HFF-Myc (cell line): Measurements from ENCODE around the gene CPVL.
"Not testable (repeated sequence)": the region's sequence is repeated elsewhere in the genome, so short reads cannot be mapped to it uniquely, and the experiment has no call there.

Source experiments
- DNase-seq: peaks from one replicate; pipeline ENCODE4 v3.0.0-alpha.2; 2011; ENCODE audit warnings: low read depth; ENCODE audit errors: extremely low read depth
- H3K4me3 ChIP-seq: replicated peaks from 2 replicates; pipeline ENCODE4 v1.5.1; 2011; ENCODE audit warnings: low read depth, mild to moderate bottlenecking, control low read depth, low read length
- TF ChIP-seq, protein P1 (sequence below): IDR thresholded peaks from 2 replicates; pipeline ENCODE4 v1.5.1; 2012; ENCODE audit warnings: mild to moderate bottlenecking, low read depth, low read length, control low read depth; ENCODE audit errors: missing control alignments

CPVL gene

DNA sequence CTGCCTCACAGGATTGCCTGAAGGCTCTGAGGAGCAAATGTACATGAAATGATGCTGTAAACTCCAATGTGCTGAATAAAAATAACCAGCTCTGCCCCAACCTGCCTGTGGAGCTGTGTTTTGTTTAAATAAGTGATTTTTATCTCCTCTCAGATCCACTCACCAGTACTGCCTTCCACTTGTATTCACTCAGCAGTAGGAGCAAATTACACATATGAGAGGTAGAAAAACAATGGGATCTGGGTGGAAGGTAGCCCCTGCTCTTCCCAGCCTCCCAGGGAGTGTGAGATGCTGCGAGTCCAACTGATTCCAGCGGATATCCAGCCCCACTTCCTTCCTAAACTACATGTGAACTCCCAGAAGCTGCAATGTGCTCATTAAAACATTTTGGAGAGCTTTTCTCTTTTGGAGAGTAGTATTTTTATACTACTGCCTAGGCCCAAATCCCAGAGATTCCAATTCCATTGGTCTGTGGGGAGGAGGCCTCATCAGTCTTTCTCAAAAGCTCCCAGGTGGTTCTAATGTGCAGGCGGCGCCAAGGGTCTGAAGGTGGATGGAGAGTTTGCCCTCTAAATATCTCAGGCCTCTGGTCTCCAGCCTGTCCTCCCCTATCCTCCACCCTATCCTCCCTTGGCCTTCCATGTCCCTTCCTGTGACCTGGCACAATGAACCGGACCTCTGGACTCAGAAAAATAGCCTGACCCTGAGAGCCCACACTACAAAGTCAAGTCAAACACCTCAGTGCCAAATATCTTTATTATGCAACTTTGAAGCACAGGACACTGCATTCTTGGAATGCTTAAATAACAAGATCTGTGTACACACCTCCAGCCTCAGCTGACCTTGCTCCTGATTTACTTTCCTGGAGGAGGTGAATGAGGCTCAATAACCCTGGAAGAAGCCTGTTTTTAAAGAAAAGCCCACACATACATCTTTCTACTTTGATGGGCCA is 46.2 kb downstream of the CPVL start:
- TF ChIP-seq, protein P1, sequence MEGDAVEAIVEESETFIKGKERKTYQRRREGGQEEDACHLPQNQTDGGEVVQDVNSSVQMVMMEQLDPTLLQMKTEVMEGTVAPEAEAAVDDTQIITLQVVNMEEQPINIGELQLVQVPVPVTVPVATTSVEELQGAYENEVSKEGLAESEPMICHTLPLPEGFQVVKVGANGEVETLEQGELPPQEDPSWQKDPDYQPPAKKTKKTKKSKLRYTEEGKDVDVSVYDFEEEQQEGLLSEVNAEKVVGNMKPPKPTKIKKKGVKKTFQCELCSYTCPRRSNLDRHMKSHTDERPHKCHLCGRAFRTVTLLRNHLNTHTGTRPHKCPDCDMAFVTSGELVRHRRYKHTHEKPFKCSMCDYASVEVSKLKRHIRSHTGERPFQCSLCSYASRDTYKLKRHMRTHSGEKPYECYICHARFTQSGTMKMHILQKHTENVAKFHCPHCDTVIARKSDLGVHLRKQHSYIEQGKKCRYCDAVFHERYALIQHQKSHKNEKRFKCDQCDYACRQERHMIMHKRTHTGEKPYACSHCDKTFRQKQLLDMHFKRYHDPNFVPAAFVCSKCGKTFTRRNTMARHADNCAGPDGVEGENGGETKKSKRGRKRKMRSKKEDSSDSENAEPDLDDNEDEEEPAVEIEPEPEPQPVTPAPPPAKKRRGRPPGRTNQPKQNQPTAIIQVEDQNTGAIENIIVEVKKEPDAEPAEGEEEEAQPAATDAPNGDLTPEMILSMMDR: no peak
- no peak for DNase-seq
- no peak overlapping the region for H3K4me3 ChIP-seq

- DNase-seq: no peak
- TF ChIP-seq, protein P1: no peak
- H3K4me3 ChIP-seq: no peak overlapping the region
Measured at GRCh38 chr7:29096446-29096730, 49.9 kb downstream of the CPVL start.

DNA sequence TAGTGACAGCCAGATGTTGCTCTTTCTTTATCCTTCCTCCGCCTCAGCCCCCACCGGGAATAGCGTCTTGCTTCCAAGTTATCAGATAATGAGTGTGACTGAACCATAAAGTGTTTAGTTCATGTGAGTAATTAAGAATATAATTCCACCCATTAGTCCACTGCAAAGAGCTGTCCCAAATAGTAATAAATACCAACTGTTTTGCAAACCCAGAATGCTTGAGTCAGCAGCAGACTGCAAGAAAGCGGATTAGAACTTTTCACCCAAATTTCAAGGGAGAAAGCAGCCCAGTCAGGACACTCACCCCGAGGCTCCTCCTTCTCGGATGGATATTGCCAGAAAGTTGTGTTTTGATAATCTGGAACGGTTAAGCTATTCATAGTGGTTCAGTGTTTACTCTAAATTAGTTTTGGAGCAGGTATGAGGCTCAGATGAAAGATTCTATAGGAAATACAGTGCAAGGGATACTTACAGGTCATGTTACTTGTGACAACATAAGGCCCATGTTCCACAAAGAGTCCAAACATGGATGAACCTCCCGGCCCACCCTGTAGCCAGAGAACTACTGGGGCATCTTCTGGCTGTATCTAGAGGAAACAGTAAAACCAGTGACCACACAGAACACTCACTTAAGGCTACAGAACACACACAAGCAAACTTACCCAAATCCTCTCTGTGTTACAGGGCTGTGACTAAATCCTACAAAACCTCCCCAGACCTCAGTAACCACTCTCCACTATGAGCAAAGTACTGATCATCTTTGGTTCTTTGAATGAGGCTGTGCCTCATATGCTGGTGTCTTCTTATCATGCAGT is 50.5 kb downstream of the CPVL start:
- no peak overlapping the region for H3K4me3 ChIP-seq
- TF ChIP-seq, protein P1: no peak
- no peak for DNase-seq

DNA sequence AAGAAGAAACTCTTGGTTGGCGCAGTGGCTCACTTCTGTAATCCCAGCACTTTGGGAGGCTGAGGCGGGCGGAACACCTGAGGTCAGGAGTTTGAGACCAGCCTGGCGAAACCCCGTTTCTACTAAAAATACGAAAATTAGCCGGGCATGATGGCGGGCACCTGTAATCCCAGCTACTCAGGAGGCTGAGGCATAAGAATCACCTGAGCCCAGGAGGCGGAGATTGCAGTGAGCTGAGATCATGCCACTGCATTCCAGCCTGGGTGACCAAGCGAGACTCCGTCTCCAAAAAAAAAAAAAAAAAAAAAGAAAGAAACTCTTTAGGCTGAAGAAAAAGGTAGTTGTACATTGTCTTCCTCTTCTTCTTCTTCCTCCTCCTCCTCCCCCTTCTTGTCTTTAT is 53.2 kb downstream of the CPVL start:
- not testable (repeated sequence) for DNase-seq, H3K4me3 ChIP-seq

DNA sequence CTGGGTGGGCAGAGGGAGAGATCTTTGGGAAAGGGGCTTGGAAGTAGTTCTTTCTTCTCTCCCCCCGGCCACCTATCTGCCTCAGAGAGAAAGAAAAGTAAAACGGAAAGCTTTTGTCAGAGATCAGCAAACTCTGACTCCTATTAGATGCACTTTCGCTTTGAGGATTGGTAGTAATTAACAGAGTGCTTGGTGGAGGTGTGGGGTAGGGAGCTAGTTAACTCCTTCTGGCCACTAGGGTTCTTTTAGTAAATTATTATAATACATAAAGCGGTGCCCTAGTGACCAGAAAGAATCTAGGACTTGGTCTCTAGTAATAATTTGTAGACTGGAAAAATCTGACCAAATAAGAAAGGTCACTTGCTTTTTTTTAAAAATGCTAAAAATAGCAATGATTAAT is 54.6 kb downstream of the CPVL start:
- TF ChIP-seq, protein P1: no peak
- DNase-seq: no peak
- H3K4me3 ChIP-seq: no peak overlapping the region

DNA sequence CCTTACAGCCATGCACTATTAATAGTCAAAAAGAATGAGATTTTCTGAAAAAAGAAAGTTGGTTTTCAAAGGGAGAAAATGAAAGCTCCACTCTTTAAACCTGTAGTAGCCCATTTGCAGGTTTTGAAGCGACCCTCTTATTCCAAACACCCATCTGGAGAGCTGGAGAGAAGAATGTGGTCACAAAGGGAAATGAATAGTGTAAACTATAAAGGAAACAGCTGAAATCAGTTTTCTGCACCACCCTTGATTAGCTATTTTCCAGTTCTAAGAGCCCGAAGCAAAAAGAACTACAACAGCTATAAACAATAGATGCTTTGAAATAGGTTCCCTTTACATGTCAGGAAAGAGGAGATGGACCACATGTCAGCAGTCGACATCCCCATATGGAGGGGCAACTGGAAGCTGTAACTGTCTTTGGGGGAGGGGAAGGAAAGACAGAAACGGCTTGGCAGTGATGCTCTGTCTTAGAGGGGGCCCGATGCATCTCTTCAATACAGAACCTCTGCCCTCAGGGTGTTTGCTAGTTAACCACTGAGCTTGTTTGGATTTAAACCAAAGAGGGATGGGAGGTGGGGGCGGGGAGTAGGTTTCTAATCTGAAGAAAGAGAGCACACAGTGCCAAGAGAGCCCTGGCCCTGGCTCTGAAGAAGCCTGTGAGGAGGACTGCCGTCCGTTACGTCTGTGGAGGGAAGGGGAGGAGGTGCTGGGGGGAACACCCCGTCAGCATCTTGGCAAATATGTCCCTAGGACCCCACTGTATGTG is 55.3 kb downstream of the CPVL start:
- TF ChIP-seq, protein P1: no peak
- H3K4me3 ChIP-seq: no peak overlapping the region
- DNase-seq: no peak
